ENCODE results near the gene RTCB. TPM values are rescaled to one million over a fixed set of nuclear protein-coding genes. Genes with fewer than 3 reads are reported as not detected.
"Not testable (repeated sequence)": the region's sequence is repeated elsewhere in the genome, so short reads cannot be mapped to it uniquely, and the experiment has no call there.

The RTCB gene
- total RNA-seq, 1 donor from 2014 or later: 165 TPM

GRCh38 chr22:32375678-32376450 is 36.2 kb downstream of the RTCB start:
- Histone ChIP-seq H3K4me3 (ENCODE audit: low read depth, low read length) (no peak overlapping the region), H3K36me3 (ENCODE audit: control insufficient read depth, insufficient read depth, low read length) (no peaks in the 10 kb centered on the region), H3K27me3 (ENCODE audit: control insufficient read depth, insufficient read depth, low read length) (no peaks in the 10 kb centered on the region)
- DNase-seq (ENCODE audit: low read depth) (no peak), FAIRE-seq (peak; percentile 88)
- no peak for TF ChIP-seq CTCF (IDR thresholded peaks at IDR 0.05; ENCODE audit: insufficient read depth, low read length, severe bottlenecking)

- H3K4me3 ChIP-seq (ENCODE audit: low read depth, low read length): no peak overlapping the region
- TF ChIP-seq CTCF (IDR thresholded peaks at IDR 0.05; ENCODE audit: insufficient read depth, low read length, severe bottlenecking): no peak
These were observed 47.8 kb downstream of the RTCB start for GRCh38 chr22:32364210-32364609.

GRCh38 chr22:32361257-32361656 is 50.8 kb downstream of the RTCB start:
- FAIRE-seq: no peak
- Histone ChIP-seq H3K4me3 (ENCODE audit: low read depth, low read length) (no peak overlapping the region), H3K36me3 (ENCODE audit: control insufficient read depth, insufficient read depth, low read length) (no peaks in the 10 kb centered on the region), H3K27me3 (ENCODE audit: control insufficient read depth, insufficient read depth, low read length) (no peaks in the 10 kb centered on the region)
- DNase-seq (ENCODE audit: low read depth): no peak
- no peak for TF ChIP-seq CTCF (IDR thresholded peaks at IDR 0.05; ENCODE audit: insufficient read depth, low read length, severe bottlenecking)

More at GRCh38 chr22:32364210-32364609, 47.8 kb downstream of the RTCB start:
- no peaks in the 10 kb centered on the region for H3K36me3 ChIP-seq (ENCODE audit: control insufficient read depth, insufficient read depth, low read length)
- FAIRE-seq: no peak
- H3K27me3 ChIP-seq (ENCODE audit: control insufficient read depth, insufficient read depth, low read length): no peaks in the 10 kb centered on the region
- no peak for DNase-seq (ENCODE audit: low read depth)

- not testable (repeated sequence) for H3K36me3 ChIP-seq (ENCODE audit: control insufficient read depth, insufficient read depth, low read length); H3K4me3 ChIP-seq (ENCODE audit: low read depth, low read length); DNase-seq (ENCODE audit: low read depth); FAIRE-seq; H3K27me3 ChIP-seq (ENCODE audit: control insufficient read depth, insufficient read depth, low read length)
These were observed 52.0 kb downstream of the RTCB start for GRCh38 chr22:32360096-32360495.

GRCh38 chr22:32357567-32357966 is 54.5 kb downstream of the RTCB start, which contains the start of gene RFPL3:
Gene RFPL3 (plus strand): TSS chr22:32357867. CDS start chr22:32358072, 205 bp downstream.
- H3K36me3 ChIP-seq (ENCODE audit: control insufficient read depth, insufficient read depth, low read length); FAIRE-seq; DNase-seq (ENCODE audit: low read depth); H3K4me3 ChIP-seq (ENCODE audit: low read depth, low read length); H3K27me3 ChIP-seq (ENCODE audit: control insufficient read depth, insufficient read depth, low read length): not testable (repeated sequence)

GRCh38 chr22:32355760-32356159 is 56.3 kb downstream of the RTCB start:
- FAIRE-seq (no peak), DNase-seq (ENCODE audit: low read depth) (peak; percentile 28)
- Histone ChIP-seq H3K27me3 (ENCODE audit: control insufficient read depth, insufficient read depth, low read length) (no peaks in the 10 kb centered on the region), H3K4me3 (ENCODE audit: low read depth, low read length) (no peak overlapping the region), H3K36me3 (ENCODE audit: control insufficient read depth, insufficient read depth, low read length) (no peaks in the 10 kb centered on the region)
- TF ChIP-seq CTCF (IDR thresholded peaks at IDR 0.05; ENCODE audit: insufficient read depth, low read length, severe bottlenecking): peak; percentile 44

Measured in bronchial epithelial cell (primary cell).